GM21360 (cell line): ENCODE measurements around the gene HES5.
"Not testable (repeated sequence)": the region's sequence is repeated elsewhere in the genome, so short reads cannot be mapped to it uniquely, and the experiment has no call there.

ENCODE experiments used
- ATAC-seq: cut with Tn5 transposase; IDR thresholded peaks from one replicate; pipeline ENCODE4 v1.9.1; 2021; ENCODE audit warnings: mild to moderate bottlenecking, moderate library complexity; ENCODE audit not compliant: unreplicated experiment

The HES5 gene

GRCh38 chr1:2561446-2561845 is 31.4 kb upstream of the HES5 start:
- ATAC-seq = no peak

GRCh38 chr1:2560299-2561073 is 30.4 kb upstream of the HES5 start:
- no peak for ATAC-seq

- no peak for ATAC-seq
Measured at GRCh38 chr1:2559509-2560298, 29.6 kb upstream of the HES5 start.

- no peak for ATAC-seq
Measured at GRCh38 chr1:2558861-2559260, 28.8 kb upstream of the HES5 start.

- ATAC-seq = no peak
Measured at GRCh38 chr1:2558420-2558819, 28.4 kb upstream of the HES5 start.

- ATAC-seq = no peak
Measured at GRCh38 chr1:2557482-2558400, 27.7 kb upstream of the HES5 start.

- ATAC-seq = no peak
Measured at GRCh38 chr1:2556678-2557481, 26.8 kb upstream of the HES5 start.

GRCh38 chr1:2556277-2556677 is 26.2 kb upstream of the HES5 start, which contains the start of gene TNFRSF14:
TNFRSF14 (plus strand) TSS chr1:2556371; CDS start chr1:2556665, 294 bp downstream.
- ATAC-seq = peak; percentile 22

- peak; percentile 34 for ATAC-seq
Measured at GRCh38 chr1:2555634-2556276, 25.7 kb upstream of the HES5 start.

- no peak for ATAC-seq
Measured at GRCh38 chr1:2554621-2555387, 24.7 kb upstream of the HES5 start.

GRCh38 chr1:2553871-2554620 is 24.0 kb upstream of the HES5 start:
- no peak for ATAC-seq

GRCh38 chr1:2553076-2553475 is 23.0 kb upstream of the HES5 start:
- ATAC-seq = not testable (repeated sequence)

GRCh38 chr1:2552189-2552588 is 22.1 kb upstream of the HES5 start:
- no peak for ATAC-seq

- not testable (repeated sequence) for ATAC-seq
Measured at GRCh38 chr1:2551544-2551943, 21.5 kb upstream of the HES5 start.

GRCh38 chr1:2550309-2550861 is 20.3 kb upstream of the HES5 start:
- ATAC-seq = not testable (repeated sequence)

- not testable (repeated sequence) for ATAC-seq
Measured at GRCh38 chr1:2549367-2550029, 19.4 kb upstream of the HES5 start.

GRCh38 chr1:2548068-2548589 is 18.1 kb upstream of the HES5 start:
- ATAC-seq = no peak
